K562 (cell line): Measurements from ENCODE around the gene CRYBA1. TPM values are rescaled to one million over a fixed set of nuclear protein-coding genes. Genes with fewer than 3 reads are reported as not detected.

ENCODE experiments used
- C11orf30 ChIP-seq: fragments of 450-650 bp; IDR thresholded peaks from 2 replicates; pipeline ENCODE4 v1.6.1; 2016; ENCODE audit warnings: low read depth, mild to moderate bottlenecking
- CBFA2T2 ChIP-seq: fragments of 450-650 bp; conservative IDR thresholded peaks from 2 replicates; pipeline ENCODE4 v1.6.1; 2017; ENCODE audit warnings: mild to moderate bottlenecking
- CTCFL ChIP-seq: IDR thresholded peaks from 2 replicates; pipeline ENCODE4 v1.6.1; 2011; ENCODE audit warnings: borderline replicate concordance, low read depth, mild to moderate bottlenecking, moderate library complexity, low read length; ENCODE audit not compliant: insufficient read depth, poor library complexity, severe bottlenecking
- EP300 ChIP-seq: IDR thresholded peaks from 2 replicates; pipeline ENCODE4 v1.6.1; 2012; ENCODE audit warnings: low read length, improper control_type of control experiment
- MAFG ChIP-seq: fragments of 450-650 bp; conservative IDR thresholded peaks from 2 replicates; pipeline ENCODE4 v1.6.1; 2016; ENCODE audit warnings: missing genetic modification characterization, missing compliant biosample characterization
- MNT ChIP-seq, 2 experiments: fragments of 450-650 bp; conservative IDR thresholded peaks; 2 replicates each; pipeline ENCODE4 v1.6.1; 2017; ENCODE audit warnings: mild to moderate bottlenecking in 2 of 2, moderate library complexity in 2 of 2
- NCOA1 ChIP-seq: fragments of 450-650 bp; IDR thresholded peaks from 2 replicates; pipeline ENCODE4 v1.6.1; 2016; ENCODE audit warnings: low read depth
- PRDM10 ChIP-seq: fragments of 450-650 bp; IDR thresholded peaks from 2 replicates; pipeline ENCODE4 v1.6.1; 2018; ENCODE audit not compliant: partially characterized antibody
- SMAD3 ChIP-seq: fragments of 450-650 bp; formaldehyde crosslinking; conservative IDR thresholded peaks from 2 replicates; pipeline ENCODE4 v1.4.0; 2020; ENCODE audit warnings: mild to moderate bottlenecking
- SMARCE1 ChIP-seq: fragments of 450-650 bp; IDR thresholded peaks from 2 replicates; pipeline ENCODE4 v1.7.1; 2016; ENCODE audit warnings: mild to moderate bottlenecking
- SMC3 ChIP-seq: conservative IDR thresholded peaks from 2 replicates; pipeline ENCODE4 v1.6.1; 2011; ENCODE audit warnings: low read depth, low read length, improper control_type of control experiment; ENCODE audit not compliant: insufficient read depth
- SOX6 ChIP-seq: fragments of 450-650 bp; IDR thresholded peaks from 2 replicates; pipeline ENCODE4 v1.6.1; 2014; ENCODE audit warnings: mild to moderate bottlenecking
- YY1 ChIP-seq, 3 experiments: IDR thresholded peaks; 2 replicates each; pipeline ENCODE4 v1.6.1; 2011; ENCODE audit warnings: low read length in 2 of 3, mild to moderate bottlenecking in 2 of 3, moderate library complexity in 2 of 3, borderline replicate concordance in 1 of 3, control low read depth in 1 of 3, low read depth in 1 of 3; ENCODE audit not compliant: insufficient read depth in 3 of 3, insufficient replicate concordance in 2 of 3, control insufficient read depth in 1 of 3, insufficient read length in 1 of 3; ENCODE audit errors: extremely low read depth in 1 of 3
- polyA plus RNA-seq, 8 experiments: library from polyadenylated mRNA; depleted of rRNA in 4 of 8; stranded (reverse) in 5 of 8; unstranded in 3 of 8; fragments of >200 nt; fragmentation: Nextera tagmentation in 2 of 8; fragmentation: Illumina TruSeq in 1 of 8; extraction: Ambion mirVana in 2 of 8; extraction: Trizol in 1 of 8; gene quantifications; 2 replicates each; pipeline versions ENCODE4 v1.2.1 to v1.2.3, GENCODE V29; 2011 to 2014; ENCODE audit warnings: inconsistent platforms in 1 of 8, missing spikeins in 1 of 8
- total RNA-seq, 7 experiments: library from RNA; depleted of rRNA in 6 of 7; stranded (reverse); fragments of >200 nt in 6 of 7; fragmentation: Illumina TruSeq in 2 of 7; extraction: Trizol in 2 of 7; gene quantifications; 2 replicates each; pipeline versions ENCODE4 v1.2.1 to v1.2.3, GENCODE V29; 2011 to 2021; ENCODE audit warnings: low replicate concordance in 1 of 7
- TF ChIP-seq, protein P1 (sequence below): IDR thresholded peaks from 2 replicates; pipeline ENCODE4 v1.6.1; 2012; ENCODE audit warnings: low read depth, low read length, improper control_type of control experiment, borderline replicate concordance
- TF ChIP-seq, protein P2 (sequence below): sonication (generic); formaldehyde crosslinking; IDR thresholded peaks from 2 replicates; pipeline ENCODE4 v1.4.0; 2020; ENCODE audit warnings: mild to moderate bottlenecking, missing genetic modification reagents

CRYBA1 gene
- total and polyA plus RNA-seq, 9 of the 15 experiments (the other 6 are each of a cell fraction or from before 2014, with no cell fraction given) = not detected

- TF ChIP-seq PRDM10 = peak; percentile 19
- peak in 1 of 2 experiments; percentile 40; a peak in 1 of 4 replicates for TF ChIP-seq MNT (conservative IDR thresholded peaks at IDR 0.05)
- no peak for TF ChIP-seq EP300
- TF ChIP-seq CTCFL = peak; percentile 40
- TF ChIP-seq SMARCE1 = peak; percentile 63; the same call in 1 of the 2 replicates
- TF ChIP-seq, protein P1, sequence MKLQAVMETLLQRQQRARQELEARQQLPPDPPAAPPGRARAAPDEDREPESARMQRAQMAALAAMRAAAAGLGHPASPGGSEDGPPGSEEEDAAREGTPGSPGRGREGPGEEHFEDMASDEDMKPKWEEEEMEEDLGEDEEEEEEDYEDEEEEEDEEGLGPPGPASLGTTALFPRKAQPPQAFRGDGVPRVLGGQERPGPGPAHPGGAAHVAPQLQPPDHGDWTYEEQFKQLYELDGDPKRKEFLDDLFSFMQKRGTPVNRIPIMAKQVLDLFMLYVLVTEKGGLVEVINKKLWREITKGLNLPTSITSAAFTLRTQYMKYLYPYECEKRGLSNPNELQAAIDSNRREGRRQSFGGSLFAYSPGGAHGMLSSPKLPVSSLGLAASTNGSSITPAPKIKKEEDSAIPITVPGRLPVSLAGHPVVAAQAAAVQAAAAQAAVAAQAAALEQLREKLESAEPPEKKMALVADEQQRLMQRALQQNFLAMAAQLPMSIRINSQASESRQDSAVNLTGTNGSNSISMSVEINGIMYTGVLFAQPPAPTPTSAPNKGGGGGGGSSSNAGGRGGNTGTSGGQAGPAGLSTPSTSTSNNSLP = peak; percentile 98
- no peak for TF ChIP-seq CBFA2T2
- TF ChIP-seq NCOA1 = no peak
- no peak for TF ChIP-seq SOX6
- TF ChIP-seq MAFG = peak; percentile 21; the same call in 1 of the 2 replicates
- TF ChIP-seq, protein P2, sequence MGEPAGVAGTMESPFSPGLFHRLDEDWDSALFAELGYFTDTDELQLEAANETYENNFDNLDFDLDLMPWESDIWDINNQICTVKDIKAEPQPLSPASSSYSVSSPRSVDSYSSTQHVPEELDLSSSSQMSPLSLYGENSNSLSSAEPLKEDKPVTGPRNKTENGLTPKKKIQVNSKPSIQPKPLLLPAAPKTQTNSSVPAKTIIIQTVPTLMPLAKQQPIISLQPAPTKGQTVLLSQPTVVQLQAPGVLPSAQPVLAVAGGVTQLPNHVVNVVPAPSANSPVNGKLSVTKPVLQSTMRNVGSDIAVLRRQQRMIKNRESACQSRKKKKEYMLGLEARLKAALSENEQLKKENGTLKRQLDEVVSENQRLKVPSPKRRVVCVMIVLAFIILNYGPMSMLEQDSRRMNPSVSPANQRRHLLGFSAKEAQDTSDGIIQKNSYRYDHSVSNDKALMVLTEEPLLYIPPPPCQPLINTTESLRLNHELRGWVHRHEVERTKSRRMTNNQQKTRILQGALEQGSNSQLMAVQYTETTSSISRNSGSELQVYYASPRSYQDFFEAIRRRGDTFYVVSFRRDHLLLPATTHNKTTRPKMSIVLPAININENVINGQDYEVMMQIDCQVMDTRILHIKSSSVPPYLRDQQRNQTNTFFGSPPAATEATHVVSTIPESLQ (CRISPR knock-in tag) = no peak
- no peak for TF ChIP-seq YY1 (IDR thresholded peaks at IDR 0.05; ENCODE audit: borderline replicate concordance in 1 of 3, control insufficient read depth in 1 of 3, extremely low read depth in 1 of 3, insufficient read depth in 3 of 3, insufficient read length in 1 of 3, insufficient replicate concordance in 2 of 3, low read depth in 1 of 3, low read length in 2 of 3)
- TF ChIP-seq C11orf30 = 0 out of 2 replicates have a peak, but pooled peaks have one; percentile 6
- TF ChIP-seq SMAD3 (CRISPR knock-in tag) = no peak
- TF ChIP-seq SMC3 = peak; percentile 38; the same call in 1 of the 2 replicates
These were observed 44.6 kb downstream of the CRYBA1 start (continued) for GRCh38 chr17:29291163-29291752.
